ENCODE measurements around the gene AAMDC.

AAMDC gene

DNA sequence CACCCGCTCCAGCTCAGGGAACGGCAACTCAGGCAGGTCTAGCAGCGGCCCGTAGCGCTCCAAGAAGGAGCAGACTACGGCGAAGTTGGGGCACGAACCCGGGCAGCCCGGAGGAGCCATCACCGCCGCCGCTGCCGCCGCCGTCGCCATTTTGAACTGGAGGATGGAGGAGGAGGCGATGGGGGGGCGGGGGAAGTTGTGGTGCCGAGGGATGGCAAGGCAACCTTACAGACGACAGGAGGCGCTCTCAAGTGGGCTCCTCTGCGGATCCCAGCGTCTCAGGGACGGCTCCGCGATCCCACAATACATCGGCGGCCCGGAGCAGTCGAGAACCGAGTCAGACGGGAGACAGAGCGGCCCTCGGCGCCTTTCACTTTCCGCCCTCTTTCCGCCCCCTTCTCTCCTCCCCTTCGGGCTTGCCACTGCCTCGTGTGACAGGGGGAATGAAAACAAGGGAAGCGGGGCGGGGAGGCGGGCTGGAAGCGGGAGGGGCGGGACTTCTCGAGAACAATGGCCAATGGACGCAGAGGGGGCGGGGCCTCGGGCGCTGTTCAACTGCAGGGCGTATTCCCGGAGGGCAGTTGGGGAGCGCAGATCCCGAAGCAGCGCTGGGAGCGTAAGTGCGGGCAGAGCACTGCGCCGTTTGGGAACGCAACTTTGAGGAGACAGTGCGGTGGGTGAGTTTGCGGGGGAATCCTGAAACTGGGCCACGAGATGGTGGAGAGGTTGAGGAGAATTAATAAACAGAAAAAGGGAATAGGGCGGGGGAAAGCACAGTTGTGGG lies at the start of gene AAMDC, which contains the start of gene RSF1:
TSS of gene AAMDC (plus strand) at position 580 of the 784 bp plus-strand sequence. CDS start 21,353 bp downstream, outside the sequence.
TSS of gene RSF1 (minus strand) at position 158 of the 784 bp plus-strand sequence. CDS start at position 150, 8 bp downstream.
- peak; percentile 90 for DNase-seq (ENCODE audit: extremely low spot score)
- TF ChIP-seq L3MBTL2 (conservative IDR thresholded peaks at IDR 0.05) = peak; percentile 65
- TF ChIP-seq FOXK2 (IDR thresholded peaks at IDR 0.05) = peak; percentile 96
- no peak for TF ChIP-seq LEF1 (IDR thresholded peaks at IDR 0.05; ENCODE audit: borderline replicate concordance)
- no peak for TF ChIP-seq ELF4 (IDR thresholded peaks at IDR 0.05)
- TF ChIP-seq HDGF (IDR thresholded peaks at IDR 0.05; ENCODE audit: borderline replicate concordance) = 0 out of 2 replicates have a peak, but pooled peaks have one; percentile 17
- TF ChIP-seq, protein P1, sequence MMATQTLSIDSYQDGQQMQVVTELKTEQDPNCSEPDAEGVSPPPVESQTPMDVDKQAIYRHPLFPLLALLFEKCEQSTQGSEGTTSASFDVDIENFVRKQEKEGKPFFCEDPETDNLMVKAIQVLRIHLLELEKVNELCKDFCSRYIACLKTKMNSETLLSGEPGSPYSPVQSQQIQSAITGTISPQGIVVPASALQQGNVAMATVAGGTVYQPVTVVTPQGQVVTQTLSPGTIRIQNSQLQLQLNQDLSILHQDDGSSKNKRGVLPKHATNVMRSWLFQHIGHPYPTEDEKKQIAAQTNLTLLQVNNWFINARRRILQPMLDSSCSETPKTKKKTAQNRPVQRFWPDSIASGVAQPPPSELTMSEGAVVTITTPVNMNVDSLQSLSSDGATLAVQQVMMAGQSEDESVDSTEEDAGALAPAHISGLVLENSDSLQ (IDR thresholded peaks at IDR 0.05) = peak; percentile 17; the same call in 1 of the 2 replicates
- CTCF ChIA-PET = no interaction called here
- POLR2A ChIA-PET = interaction anchor here (0.6 to 2.0 kb wide), 5 partner anchors 75 to 575 kb away, joined by 3 to 11 read pairs (median 3); partner anchors contain the start of gene INTS4

DNA sequence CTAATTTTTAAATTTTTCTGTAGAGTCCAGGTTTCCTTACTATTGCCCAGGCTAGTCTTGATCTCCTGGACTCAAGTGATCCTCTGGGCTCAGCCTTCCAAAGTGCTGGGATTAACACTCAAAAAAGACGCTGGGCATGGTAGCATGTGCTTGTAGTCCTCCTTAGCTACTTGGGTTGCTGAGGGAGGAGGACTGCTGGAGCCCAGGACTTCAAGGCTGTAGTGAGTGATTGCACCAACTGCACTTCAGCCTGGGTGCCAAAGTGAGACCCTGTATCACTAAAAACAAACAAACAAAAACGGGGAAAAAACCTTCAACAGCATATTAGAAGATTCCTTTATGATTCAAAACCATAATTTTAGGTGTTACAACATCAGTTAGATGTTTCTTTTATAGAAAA lies 45.0 kb upstream of the AAMDC start:
- TF ChIP-seq HDGF (IDR thresholded peaks at IDR 0.05; ENCODE audit: borderline replicate concordance) (no peak), LEF1 (IDR thresholded peaks at IDR 0.05; ENCODE audit: borderline replicate concordance) (no peak), FOXM1 (IDR thresholded peaks at IDR 0.05; ENCODE audit: borderline replicate concordance) (no peak), NFRKB (IDR thresholded peaks at IDR 0.05) (no peak), L3MBTL2 (conservative IDR thresholded peaks at IDR 0.05) (no peak), TARDBP (IDR thresholded peaks at IDR 0.05) (no peak), FOXK2 (IDR thresholded peaks at IDR 0.05) (no peak), ARNT (IDR thresholded peaks at IDR 0.05) (no peak), ZNF384 (IDR thresholded peaks at IDR 0.05) (no peak), SUZ12 (IDR thresholded peaks at IDR 0.05) (no peak), BHLHE40 (IDR thresholded peaks at IDR 0.05; ENCODE audit: borderline replicate concordance) (no peak), SP1 (IDR thresholded peaks at IDR 0.05) (no peak), ELF4 (IDR thresholded peaks at IDR 0.05) (no peak), CTBP1 (IDR thresholded peaks at IDR 0.05; ENCODE audit: borderline replicate concordance) (no peak), FOXA1 (IDR thresholded peaks at IDR 0.05) (no peak)
- TF ChIP-seq, protein P1 (IDR thresholded peaks at IDR 0.05) = no peak
- POLR2A ChIA-PET = no interaction called here
- CTCF ChIA-PET = interaction anchor here (0.6 to 1.1 kb wide), 3 partner anchors 13 to 224 kb away, joined by 3 to 5 read pairs (median 3); no protein-coding TSS in a partner anchor
- no peak for DNase-seq (ENCODE audit: extremely low spot score)

DNA sequence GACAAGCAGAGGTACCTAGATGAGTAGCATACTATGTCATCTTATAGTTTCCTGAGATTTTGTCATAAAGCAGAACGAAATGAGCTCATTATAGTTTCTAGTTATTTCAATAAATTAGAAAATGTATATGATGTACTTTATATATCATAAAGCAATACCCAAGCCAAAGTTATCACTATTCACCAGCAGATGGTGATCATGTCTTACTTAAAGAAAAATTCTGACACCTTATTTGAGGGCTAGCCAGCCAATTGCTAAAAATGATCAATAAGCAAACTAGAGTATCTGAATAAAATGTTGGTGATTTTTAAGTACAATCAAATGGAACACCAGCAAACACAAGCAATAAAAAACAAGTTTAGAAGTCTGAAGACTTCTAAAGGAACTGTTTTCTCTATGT lies 44.5 kb upstream of the AAMDC start:
- DNase-seq (ENCODE audit: extremely low spot score) = peak; percentile 13
- no peak for TF ChIP-seq FOXK2 (IDR thresholded peaks at IDR 0.05)
- no peak for TF ChIP-seq LEF1 (IDR thresholded peaks at IDR 0.05; ENCODE audit: borderline replicate concordance)
- TF ChIP-seq ZNF384 (IDR thresholded peaks at IDR 0.05) = no peak
- no peak for TF ChIP-seq TARDBP (IDR thresholded peaks at IDR 0.05)
- no peak for TF ChIP-seq HDGF (IDR thresholded peaks at IDR 0.05; ENCODE audit: borderline replicate concordance)
- TF ChIP-seq L3MBTL2 (conservative IDR thresholded peaks at IDR 0.05) = no peak
- no peak for TF ChIP-seq ELF4 (IDR thresholded peaks at IDR 0.05)
- TF ChIP-seq CTBP1 (IDR thresholded peaks at IDR 0.05; ENCODE audit: borderline replicate concordance) = no peak
- no peak for TF ChIP-seq SUZ12 (IDR thresholded peaks at IDR 0.05)
- TF ChIP-seq, protein P1 (IDR thresholded peaks at IDR 0.05) = no peak
- no peak for TF ChIP-seq NFRKB (IDR thresholded peaks at IDR 0.05)
- TF ChIP-seq SP1 (IDR thresholded peaks at IDR 0.05) = no peak
- TF ChIP-seq BHLHE40 (IDR thresholded peaks at IDR 0.05; ENCODE audit: borderline replicate concordance) = no peak
- no peak for TF ChIP-seq FOXM1 (IDR thresholded peaks at IDR 0.05; ENCODE audit: borderline replicate concordance)
- TF ChIP-seq ARNT (IDR thresholded peaks at IDR 0.05) = no peak

DNA sequence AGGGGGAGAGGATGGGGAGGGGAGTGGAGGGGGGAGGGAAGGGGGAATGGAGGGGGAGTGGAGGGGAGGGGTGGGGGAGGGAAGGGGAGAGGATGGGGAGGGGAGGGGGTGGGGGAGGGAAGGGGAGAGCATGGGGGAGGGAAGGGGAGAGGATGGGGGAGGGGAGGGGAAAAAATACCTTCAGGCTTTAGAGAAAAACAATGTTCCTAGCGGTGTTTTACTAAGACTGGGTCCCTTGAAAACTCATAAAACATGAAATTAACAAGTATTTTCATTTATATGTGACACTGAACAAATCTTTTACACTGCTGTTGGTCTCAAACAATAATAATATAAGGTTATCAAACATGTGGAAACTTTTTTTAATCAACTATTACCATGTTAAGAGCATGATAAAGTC lies 42.8 kb upstream of the AAMDC start:
- ChIA-PET POLR2A (no interaction called here), CTCF (no interaction called here)
- DNase-seq (ENCODE audit: extremely low spot score) = no peak
- TF ChIP-seq L3MBTL2 (conservative IDR thresholded peaks at IDR 0.05) (no peak), HDGF (IDR thresholded peaks at IDR 0.05; ENCODE audit: borderline replicate concordance) (no peak), FOXM1 (IDR thresholded peaks at IDR 0.05; ENCODE audit: borderline replicate concordance) (no peak), LEF1 (IDR thresholded peaks at IDR 0.05; ENCODE audit: borderline replicate concordance) (no peak), CTBP1 (IDR thresholded peaks at IDR 0.05; ENCODE audit: borderline replicate concordance) (no peak), SP1 (IDR thresholded peaks at IDR 0.05) (no peak), FOXA1 (IDR thresholded peaks at IDR 0.05) (no peak), ARNT (IDR thresholded peaks at IDR 0.05) (no peak), ZNF384 (IDR thresholded peaks at IDR 0.05) (no peak), FOXK2 (IDR thresholded peaks at IDR 0.05) (no peak), NFRKB (IDR thresholded peaks at IDR 0.05) (no peak), BHLHE40 (IDR thresholded peaks at IDR 0.05; ENCODE audit: borderline replicate concordance) (no peak), SUZ12 (IDR thresholded peaks at IDR 0.05) (no peak), ELF4 (IDR thresholded peaks at IDR 0.05) (no peak), TARDBP (IDR thresholded peaks at IDR 0.05) (no peak)
- TF ChIP-seq, protein P1 (IDR thresholded peaks at IDR 0.05) = no peak

More for the DNA sequence above, 44.5 kb upstream of the AAMDC start:
- POLR2A ChIA-PET = no interaction called here
- CTCF ChIA-PET = interaction anchor here (0.6 to 1.1 kb wide), 3 partner anchors 12 to 223 kb away, joined by 3 to 5 read pairs (median 3); no protein-coding TSS in a partner anchor

DNA sequence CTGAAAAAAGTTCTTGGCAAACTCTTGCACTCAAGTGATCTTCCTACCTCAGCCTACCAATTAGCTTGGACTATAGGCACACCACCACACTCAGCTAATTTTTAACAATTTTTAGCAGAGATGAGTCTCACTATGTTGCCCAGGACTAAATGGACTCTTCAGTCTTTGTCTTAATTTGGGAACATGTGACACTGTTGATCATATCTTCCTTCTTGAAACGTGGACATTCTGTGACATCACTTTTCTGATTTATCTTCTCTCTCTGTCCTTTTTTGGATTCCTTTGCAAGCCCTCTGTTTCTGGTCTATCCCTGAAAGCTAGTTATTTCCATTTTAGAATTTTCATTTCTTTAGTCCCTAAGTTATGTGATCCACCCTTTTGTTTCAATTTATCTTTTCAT lies 42.4 kb upstream of the AAMDC start:
- ChIA-PET POLR2A (no interaction called here), CTCF (no interaction called here)
- DNase-seq (ENCODE audit: extremely low spot score) = no peak
- TF ChIP-seq NFRKB (IDR thresholded peaks at IDR 0.05) (no peak), LEF1 (IDR thresholded peaks at IDR 0.05; ENCODE audit: borderline replicate concordance) (no peak), SP1 (IDR thresholded peaks at IDR 0.05) (no peak), CTBP1 (IDR thresholded peaks at IDR 0.05; ENCODE audit: borderline replicate concordance) (no peak), L3MBTL2 (conservative IDR thresholded peaks at IDR 0.05) (no peak), FOXA1 (IDR thresholded peaks at IDR 0.05) (no peak), TARDBP (IDR thresholded peaks at IDR 0.05) (no peak), ZNF384 (IDR thresholded peaks at IDR 0.05) (no peak), SUZ12 (IDR thresholded peaks at IDR 0.05) (no peak), ELF4 (IDR thresholded peaks at IDR 0.05) (no peak)
- TF ChIP-seq, protein P1 (IDR thresholded peaks at IDR 0.05) = no peak

Measured in HEK293T (cell line).